ENCODE measurements around the gene SRPX.

Gene SRPX

DNA sequence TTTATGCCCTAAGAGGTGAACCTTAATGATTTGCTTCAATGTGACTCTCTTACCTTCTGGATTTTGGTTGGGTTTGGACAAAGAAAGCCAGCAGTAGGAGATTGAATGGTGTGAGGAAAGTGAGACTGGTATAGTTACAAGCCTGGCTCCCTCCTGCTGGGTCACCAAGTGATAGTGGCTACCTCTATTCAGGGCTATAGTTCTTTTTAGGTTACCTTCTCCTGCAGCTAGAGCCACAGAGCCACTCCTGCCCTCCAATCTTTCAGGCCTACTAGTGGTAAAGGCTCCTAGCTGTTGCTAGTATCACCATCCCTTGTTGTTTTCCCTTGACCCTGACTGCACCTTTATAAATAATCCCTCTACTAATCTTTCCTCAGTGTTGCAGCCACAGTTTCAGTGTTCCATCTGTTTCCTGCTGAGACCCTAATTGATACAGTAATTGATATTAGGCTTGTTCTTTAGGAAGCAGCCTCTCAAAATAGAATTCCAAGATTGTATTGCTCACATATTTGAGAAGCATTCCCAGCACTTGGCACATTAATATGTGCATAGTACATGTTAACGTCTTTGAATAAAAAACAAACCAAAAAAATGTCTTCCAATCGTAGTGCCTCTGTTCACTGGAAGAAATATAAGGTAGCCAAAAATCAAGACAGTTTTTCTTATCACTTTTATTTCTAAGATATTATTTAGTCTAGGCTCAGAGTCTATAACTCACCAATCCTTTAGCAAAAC is 82.3 kb downstream of the SRPX start:
- no peak for DNase-seq (ENCODE audit: low read depth)

DNA sequence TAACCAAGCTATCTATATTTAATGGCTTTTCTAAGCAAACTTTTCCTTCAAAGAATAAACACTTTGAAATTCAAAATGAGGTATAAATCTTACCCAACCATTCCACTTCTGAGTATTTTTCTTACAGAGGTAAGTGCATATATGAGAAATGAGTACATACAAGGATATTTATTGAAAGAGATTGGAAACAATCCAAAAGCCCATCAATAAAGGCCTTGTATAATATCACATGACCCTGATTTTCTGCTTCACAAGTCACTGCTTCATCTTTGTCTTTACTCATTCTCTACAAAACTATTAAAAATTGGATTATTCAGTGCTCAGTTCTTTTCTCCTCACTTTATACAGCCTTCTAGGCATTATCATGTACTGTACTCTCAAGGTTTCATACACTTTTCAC is 91.3 kb downstream of the SRPX start:
- DNase-seq (ENCODE audit: low read depth): no peak

GRCh38 chrX:38127961-38128360 is 92.7 kb downstream of the SRPX start:
- no peak for DNase-seq (ENCODE audit: low read depth)

DNA sequence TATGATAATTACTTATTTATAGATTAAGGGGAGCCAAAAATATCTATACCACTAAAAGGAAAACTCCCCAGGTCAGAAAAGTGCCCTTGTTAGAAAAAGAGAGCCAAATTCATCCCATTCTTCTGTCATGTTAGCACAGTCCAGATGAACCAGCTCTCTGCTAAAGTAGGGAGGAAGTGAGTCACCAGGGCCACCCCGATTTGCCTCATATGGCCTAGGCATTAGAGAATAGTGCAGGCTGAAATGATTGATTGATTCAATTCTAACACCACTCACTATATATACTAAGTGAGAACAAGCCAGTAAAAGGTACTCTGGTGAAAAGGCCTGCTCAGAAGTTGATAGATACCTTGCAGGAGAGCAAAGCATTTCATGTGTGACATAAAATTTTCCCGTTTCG is 94.5 kb downstream of the SRPX start:
- no peak for DNase-seq (ENCODE audit: low read depth)

DNA sequence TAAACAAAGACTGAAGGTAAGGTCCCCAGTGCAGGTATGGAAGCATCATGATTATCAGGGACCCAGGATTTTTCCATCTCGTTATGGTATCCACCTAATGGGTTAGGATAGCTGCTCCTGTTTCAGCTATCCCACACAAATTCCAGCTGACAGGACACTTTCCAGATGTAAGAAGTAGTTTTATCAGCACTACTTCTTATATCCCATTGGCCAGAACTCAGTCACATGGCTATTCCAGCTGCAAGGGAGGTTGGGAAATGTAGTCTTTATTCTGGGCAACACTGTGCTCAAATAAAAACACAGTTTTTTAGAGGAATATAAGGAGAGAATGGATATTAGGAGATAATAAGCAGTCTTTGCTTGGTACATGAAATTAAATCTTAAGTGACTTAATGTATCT is 96.7 kb downstream of the SRPX start:
- DNase-seq (ENCODE audit: low read depth): no peak

GRCh38 chrX:38117485-38117884 is 103.2 kb downstream of the SRPX start:
- no peak for DNase-seq (ENCODE audit: low read depth)

- no peak for DNase-seq (ENCODE audit: low read depth)
Observed at GRCh38 chrX:38116706-38117105, 104.0 kb downstream of the SRPX start.

- DNase-seq (ENCODE audit: low read depth): no peak
Observed at GRCh38 chrX:38112566-38112965, 108.1 kb downstream of the SRPX start.

DNA sequence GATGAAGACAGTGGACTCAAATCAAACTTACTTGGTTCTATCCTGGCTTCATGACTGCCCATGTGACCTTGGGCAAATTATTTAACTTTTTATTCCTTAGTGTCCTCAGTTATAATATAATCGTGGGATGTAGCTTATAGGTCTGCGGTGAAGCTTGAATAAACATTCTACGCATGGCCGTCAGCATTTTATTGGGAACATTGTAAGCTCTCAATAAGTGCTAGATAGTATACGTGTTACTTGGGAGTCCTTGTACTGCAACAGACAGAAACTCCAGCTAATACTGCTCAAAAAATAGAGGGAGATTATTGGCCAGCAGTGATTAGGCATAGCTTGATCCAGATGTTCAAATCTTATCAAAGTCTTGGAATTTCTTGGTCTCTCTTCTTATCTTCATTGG is 109.5 kb downstream of the SRPX start:
- no peak for DNase-seq (ENCODE audit: low read depth)

DNA sequence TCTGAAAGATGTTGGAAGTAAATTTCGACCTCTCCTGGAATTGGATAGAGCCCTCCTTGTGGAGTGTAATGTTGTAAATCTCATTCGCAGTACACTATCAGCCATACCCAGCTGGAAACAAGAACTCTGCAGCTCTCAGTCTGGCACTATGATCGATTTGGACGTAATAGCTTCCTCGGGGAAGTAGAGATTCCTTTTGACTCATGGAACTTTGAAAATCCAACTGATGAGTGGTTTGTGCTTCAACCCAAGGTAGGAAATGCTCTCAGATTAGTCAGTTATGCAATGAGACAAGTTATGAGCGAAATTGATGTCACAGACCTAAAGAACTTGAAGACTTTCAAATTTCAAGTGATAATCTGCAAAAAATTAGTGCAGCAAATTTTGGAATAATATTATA is 110.4 kb downstream of the SRPX start:
- DNase-seq (ENCODE audit: low read depth): no peak

- DNase-seq (ENCODE audit: low read depth): no peak
Observed at GRCh38 chrX:38109042-38109898, 111.4 kb downstream of the SRPX start.

DNA sequence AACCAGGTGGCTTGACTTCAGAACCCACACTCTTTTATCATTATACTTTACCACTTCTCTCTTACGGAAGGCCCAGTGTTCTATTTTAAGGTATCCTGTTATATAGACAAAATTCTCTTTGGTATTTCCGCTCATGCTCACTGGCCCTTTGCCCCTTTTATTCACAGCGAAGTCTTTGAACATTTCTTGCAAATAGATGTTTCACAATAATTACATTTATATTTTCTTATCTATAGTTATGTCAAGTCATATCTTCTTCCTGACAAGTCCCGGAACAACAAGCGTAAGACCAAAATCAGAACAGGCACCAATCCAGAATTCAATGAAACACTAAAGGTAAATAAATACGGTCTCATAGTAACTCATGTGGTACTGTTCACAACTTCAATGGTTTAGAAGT is 112.3 kb downstream of the SRPX start:
- no peak for DNase-seq (ENCODE audit: low read depth)

DNA sequence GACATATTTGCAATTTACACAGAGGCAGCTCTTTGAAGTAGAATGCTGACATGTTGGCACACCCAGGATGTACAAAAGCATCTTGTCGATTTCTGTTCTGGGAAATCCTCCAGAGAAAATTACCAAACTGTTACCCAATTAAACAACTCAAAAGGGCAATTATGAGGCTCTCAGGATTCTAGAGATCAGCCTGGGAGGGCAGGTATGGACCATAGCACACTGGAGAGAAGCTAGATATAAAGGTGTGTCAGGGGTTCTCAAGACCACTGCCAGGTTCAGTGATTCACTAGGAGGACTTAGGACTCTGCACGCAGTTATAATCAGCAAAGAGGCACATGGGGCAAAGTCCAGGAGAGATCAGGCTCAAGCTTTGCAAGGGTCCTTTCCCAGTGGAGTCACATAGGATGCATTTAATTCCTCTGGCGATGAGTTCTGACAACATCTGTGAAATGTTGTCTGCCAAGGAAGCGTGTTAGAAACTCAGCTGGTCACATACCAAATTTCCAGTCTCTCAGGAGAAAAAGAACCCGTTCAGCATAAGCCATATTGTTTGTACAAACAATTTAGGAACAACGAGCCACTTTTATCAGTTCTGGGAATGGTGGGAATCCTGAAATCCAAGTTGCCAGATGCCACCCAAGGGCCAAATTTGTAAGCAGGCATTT is 113.5 kb downstream of the SRPX start:
- no peak for DNase-seq (ENCODE audit: low read depth)

DNA sequence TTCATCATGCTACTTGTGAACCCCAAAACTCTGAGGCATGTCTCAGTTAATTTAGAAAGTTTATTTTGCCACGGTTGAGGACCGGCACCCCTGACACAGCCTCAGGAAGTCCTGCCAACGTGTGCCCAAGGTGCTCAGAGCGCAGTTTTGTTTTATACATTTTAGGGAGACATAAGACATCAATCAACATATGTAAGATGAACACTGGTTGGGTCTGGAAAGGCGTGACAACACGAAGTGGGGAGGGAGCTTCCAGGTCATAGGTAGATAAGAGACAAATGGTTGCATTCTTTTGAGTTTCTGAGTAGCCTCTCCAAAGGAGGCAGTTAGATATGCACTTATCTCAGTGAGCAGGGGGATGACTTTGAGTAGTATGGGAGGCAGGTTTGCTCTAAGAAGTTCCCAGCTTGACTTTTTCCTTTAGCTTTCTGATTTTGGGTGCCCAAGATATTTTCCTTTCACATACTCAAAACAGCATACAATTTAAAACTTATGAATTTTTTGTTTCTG is 115.4 kb downstream of the SRPX start:
- no peak for DNase-seq (ENCODE audit: low read depth)

- DNase-seq (ENCODE audit: low read depth): no peak
Observed at GRCh38 chrX:38103857-38104812, 116.5 kb downstream of the SRPX start.

- no peak for DNase-seq (ENCODE audit: low read depth)
Observed at GRCh38 chrX:38102875-38103274, 117.8 kb downstream of the SRPX start.

DNA sequence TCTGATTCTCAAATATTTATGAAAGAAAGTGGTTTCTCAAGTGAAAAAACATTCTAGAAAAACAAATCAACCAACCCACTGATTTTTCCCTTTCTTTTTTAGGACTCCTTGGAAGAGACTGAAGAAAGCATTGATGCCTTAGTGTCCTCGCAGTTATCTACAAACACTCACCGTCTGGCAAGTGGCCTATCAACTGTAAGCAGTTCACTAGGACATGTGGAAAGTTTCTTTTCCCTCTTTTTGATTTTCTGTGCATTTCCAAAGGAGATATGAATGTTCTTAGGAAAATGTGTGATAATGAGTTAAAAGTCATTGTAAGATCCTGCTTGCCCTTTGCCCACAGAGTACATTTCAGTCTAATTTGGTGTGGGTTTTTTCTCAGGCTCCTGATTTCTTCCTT is 118.4 kb downstream of the SRPX start:
- DNase-seq (ENCODE audit: low read depth): no peak

DNA sequence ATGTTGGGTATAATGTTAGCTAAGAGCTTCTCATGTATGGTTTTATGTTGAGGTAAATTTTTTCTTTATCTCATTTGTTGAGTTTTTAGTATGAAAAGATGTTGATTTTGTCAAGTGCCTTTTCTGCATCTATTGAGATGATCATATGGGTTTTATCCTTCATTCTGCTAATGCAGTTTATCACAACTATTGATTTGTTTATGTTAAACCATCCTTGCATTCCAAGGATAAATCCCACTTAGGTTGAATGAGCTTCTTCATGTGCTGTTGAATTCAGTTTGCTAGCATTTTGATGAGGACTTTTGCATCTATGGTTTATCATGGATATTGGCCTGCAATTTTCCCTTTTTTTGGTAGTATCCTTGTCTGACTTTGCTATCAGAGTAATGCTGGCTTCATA is 121.0 kb downstream of the SRPX start:
- no peak for DNase-seq (ENCODE audit: low read depth)
